WERI-Rb-1 (cell line): ENCODE results near the gene GAREM1.

ENCODE experiments used
- DNase-seq: peaks from one replicate; pipeline ENCODE4 v3.0.0-alpha.2; 2020
- H3K27ac ChIP-seq: fragments of 250-450 bp; sonication (Bioruptor Pico); 2 replicates; pipeline ENCODE4 v1.5.1; 2020; ENCODE audit warnings: mild to moderate bottlenecking, moderate library complexity
- H3K27me3 ChIP-seq: fragments of 250-450 bp; sonication (Bioruptor Pico); 2 replicates; pipeline ENCODE4 v1.5.1; 2021; ENCODE audit warnings: mild to moderate bottlenecking, low read depth, moderate library complexity; ENCODE audit not compliant: insufficient read depth, severe bottlenecking
- H3K36me3 ChIP-seq: fragments of 250-450 bp; sonication (Bioruptor Pico); 2 replicates; pipeline ENCODE4 v1.5.1; 2020; ENCODE audit warnings: mild to moderate bottlenecking, moderate library complexity
- H3K4me3 ChIP-seq: 2 replicates; pipeline ENCODE4 v1.5.1; 2011; ENCODE audit warnings: low read depth, mild to moderate bottlenecking, control low read depth, low read length
- H3K9me3 ChIP-seq: fragments of 250-450 bp; sonication (Bioruptor Pico); 2 replicates; pipeline ENCODE4 v1.5.1; 2021; ENCODE audit warnings: mild to moderate bottlenecking, moderate library complexity; ENCODE audit not compliant: severe bottlenecking
- TF ChIP-seq, protein P1 (sequence below): IDR thresholded peaks from 2 replicates; pipeline ENCODE4 v1.5.1; 2011; ENCODE audit warnings: low read depth, mild to moderate bottlenecking, control low read depth, inconsistent platforms, low read length

The GAREM1 gene

DNA sequence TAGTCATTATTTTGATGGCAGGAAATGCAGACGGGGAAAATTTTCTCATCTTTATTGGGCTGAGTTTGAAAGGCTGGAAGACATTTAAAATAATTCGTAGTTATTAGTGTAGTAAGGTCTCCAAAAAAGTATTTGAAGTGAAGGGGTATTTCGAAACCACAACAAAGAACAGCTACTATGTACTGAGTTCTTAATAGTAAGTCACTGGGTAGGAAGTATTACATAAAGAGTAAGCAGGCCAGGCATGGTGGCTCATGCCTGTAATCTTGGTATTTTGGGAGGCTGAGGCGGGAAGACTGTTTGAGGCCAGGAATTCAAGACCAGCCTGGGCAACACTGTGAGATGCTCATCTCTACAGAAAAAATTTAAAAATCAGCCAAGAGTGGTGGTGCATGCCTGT is 167.3 kb downstream of the GAREM1 start:
- peaks cover 22% of the 10 kb centered on the region for H3K27me3 ChIP-seq
- DNase-seq = no peak
- no peak overlapping the region for H3K4me3 ChIP-seq
- H3K27ac ChIP-seq = no peak overlapping the region
- no peaks in the 10 kb centered on the region for H3K36me3 ChIP-seq
- TF ChIP-seq, protein P1, sequence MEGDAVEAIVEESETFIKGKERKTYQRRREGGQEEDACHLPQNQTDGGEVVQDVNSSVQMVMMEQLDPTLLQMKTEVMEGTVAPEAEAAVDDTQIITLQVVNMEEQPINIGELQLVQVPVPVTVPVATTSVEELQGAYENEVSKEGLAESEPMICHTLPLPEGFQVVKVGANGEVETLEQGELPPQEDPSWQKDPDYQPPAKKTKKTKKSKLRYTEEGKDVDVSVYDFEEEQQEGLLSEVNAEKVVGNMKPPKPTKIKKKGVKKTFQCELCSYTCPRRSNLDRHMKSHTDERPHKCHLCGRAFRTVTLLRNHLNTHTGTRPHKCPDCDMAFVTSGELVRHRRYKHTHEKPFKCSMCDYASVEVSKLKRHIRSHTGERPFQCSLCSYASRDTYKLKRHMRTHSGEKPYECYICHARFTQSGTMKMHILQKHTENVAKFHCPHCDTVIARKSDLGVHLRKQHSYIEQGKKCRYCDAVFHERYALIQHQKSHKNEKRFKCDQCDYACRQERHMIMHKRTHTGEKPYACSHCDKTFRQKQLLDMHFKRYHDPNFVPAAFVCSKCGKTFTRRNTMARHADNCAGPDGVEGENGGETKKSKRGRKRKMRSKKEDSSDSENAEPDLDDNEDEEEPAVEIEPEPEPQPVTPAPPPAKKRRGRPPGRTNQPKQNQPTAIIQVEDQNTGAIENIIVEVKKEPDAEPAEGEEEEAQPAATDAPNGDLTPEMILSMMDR = no peak
- H3K9me3 ChIP-seq = no peaks in the 10 kb centered on the region

GRCh38 chr18:32302806-32303205 is 167.9 kb downstream of the GAREM1 start:
- no peaks in the 10 kb centered on the region for H3K36me3 ChIP-seq
- H3K4me3 ChIP-seq = no peak overlapping the region
- DNase-seq = no peak
- H3K9me3 ChIP-seq = no peaks in the 10 kb centered on the region
- H3K27ac ChIP-seq = no peak overlapping the region
- peaks cover 22% of the 10 kb centered on the region for H3K27me3 ChIP-seq
- TF ChIP-seq, protein P1 = no peak

GRCh38 chr18:32301976-32302743 is 168.5 kb downstream of the GAREM1 start:
- Histone ChIP-seq H3K36me3 (no peaks in the 10 kb centered on the region), H3K27me3 (peaks cover 22% of the 10 kb centered on the region), H3K27ac (no peak overlapping the region), H3K4me3 (no peak overlapping the region), H3K9me3 (no peaks in the 10 kb centered on the region)
- TF ChIP-seq, protein P1 = no peak
- DNase-seq = no peak

DNA sequence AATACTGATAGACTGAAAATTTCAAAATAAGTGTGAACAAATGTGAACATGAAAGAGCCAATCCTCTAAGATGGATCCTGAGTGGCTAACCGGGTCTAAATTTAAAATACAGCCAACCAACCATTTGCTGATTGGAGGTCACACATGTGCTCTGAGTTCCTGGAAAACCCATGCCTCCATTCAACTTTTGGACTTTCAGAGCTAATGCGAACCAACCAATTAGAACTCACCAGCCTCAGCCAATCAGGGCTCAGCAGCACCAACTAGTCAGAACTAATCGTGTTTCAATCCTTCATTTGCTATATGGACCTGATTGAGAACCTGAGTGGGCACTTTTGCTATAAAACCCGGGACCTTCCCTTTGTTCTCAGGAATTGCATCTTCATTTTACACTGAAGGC is 169.3 kb downstream of the GAREM1 start:
- TF ChIP-seq, protein P1 = no peak
- H3K27me3 ChIP-seq = peaks cover 22% of the 10 kb centered on the region
- no peak overlapping the region for H3K27ac ChIP-seq
- H3K4me3 ChIP-seq = no peak overlapping the region
- DNase-seq = no peak
- H3K36me3 ChIP-seq = no peaks in the 10 kb centered on the region
- no peaks in the 10 kb centered on the region for H3K9me3 ChIP-seq

DNA sequence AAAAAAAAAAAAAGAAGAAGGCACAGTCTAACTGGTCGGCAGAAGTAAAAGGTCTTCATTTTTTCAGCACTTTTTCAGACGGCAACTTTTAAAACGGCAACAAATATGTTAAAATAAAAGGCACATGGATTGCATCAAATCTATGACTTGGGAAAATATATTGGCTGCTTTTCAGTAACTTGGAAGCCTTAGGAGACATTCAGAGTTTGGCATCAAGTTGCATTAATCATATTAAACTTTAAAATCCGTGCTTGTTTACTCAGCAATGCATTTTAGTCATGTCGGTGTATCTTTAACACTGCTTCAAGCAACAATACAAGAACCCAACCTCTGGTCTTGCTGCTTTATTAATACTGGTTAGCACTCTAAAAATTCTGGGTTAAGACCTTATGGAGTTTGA is 169.8 kb downstream of the GAREM1 start:
- peaks cover 22% of the 10 kb centered on the region for H3K27me3 ChIP-seq
- H3K27ac ChIP-seq = no peak overlapping the region
- H3K9me3 ChIP-seq = no peaks in the 10 kb centered on the region
- DNase-seq = no peak
- no peaks in the 10 kb centered on the region for H3K36me3 ChIP-seq
- TF ChIP-seq, protein P1 = no peak
- H3K4me3 ChIP-seq = no peak overlapping the region

DNA sequence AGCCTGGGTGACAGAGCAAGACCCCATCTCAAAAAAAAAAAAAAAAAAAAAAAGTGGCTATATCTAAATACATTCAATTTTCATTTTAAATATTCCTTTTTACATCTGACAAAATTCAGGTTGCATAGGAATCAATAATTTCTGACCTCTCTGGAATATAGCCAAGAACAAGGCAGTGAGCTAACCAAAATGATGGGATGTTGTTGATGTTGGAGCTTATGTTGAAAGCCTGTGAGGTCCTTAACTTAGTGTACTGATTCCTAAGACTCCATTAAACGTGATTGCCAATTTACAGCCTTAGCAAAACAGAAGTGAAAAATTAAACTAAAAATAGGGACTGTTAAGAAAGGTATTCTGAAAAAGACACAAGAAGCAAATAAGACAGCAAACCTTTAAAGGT is 171.2 kb downstream of the GAREM1 start:
- H3K36me3 ChIP-seq = no peaks in the 10 kb centered on the region
- peaks cover 19% of the 10 kb centered on the region for H3K27me3 ChIP-seq
- H3K27ac ChIP-seq = no peak overlapping the region
- TF ChIP-seq, protein P1 = no peak
- DNase-seq = no peak
- H3K9me3 ChIP-seq = no peaks in the 10 kb centered on the region
- no peak overlapping the region for H3K4me3 ChIP-seq
